HEK293 (cell line): Measurements from ENCODE around the gene CMTM8.

Source experiments
- CTCF ChIA-PET: fragments of 350-600 bp; formaldehyde crosslinking; extraction: SDS; loops from one replicate; lab custom pipeline; 2021; ENCODE audit warnings: antibody characterized with exemption; lab: Yijun Ruan, JAX
- POLR2A ChIA-PET: fragments of 300-600 bp; formaldehyde crosslinking; extraction: SDS; loops from one replicate; lab custom pipeline; 2020; ENCODE audit warnings: antibody characterized with exemption, inconsistent platforms; lab: Yijun Ruan, JAX
- H3K27ac ChIP-seq: fragments of 200-500 bp; sonication (Bioruptor generic); 2 replicates; pipeline ENCODE4 v1.5.1; 2014; ENCODE audit warnings: low read depth, low read length, control low read depth, inconsistent platforms; ENCODE audit errors: extremely low read depth
- H3K36me3 ChIP-seq, 2 experiments: fragments of 200-500 bp in 1 of 2; sonication (Bioruptor generic) in 1 of 2; 1 replicate in 1 of 2; 2 replicates in 1 of 2; pipeline ENCODE4 v1.5.1; 2014 to 2017; ENCODE audit warnings: inconsistent platforms in 2 of 2, low read length in 2 of 2; ENCODE audit not compliant: control insufficient read depth in 2 of 2, insufficient read depth in 1 of 2
- H3K4me1 ChIP-seq: fragments of 200-500 bp; sonication (Bioruptor generic); 2 replicates; pipeline ENCODE4 v1.5.1; 2014; ENCODE audit warnings: mild to moderate bottlenecking, low read length, inconsistent platforms; ENCODE audit not compliant: control insufficient read depth, insufficient read depth
- H3K4me3 ChIP-seq: 2 replicates; pipeline ENCODE4 v1.5.1; 2011; ENCODE audit warnings: low read depth, mild to moderate bottlenecking, control low read depth, low read length, moderate library complexity
- H3K9me3 ChIP-seq: fragments of 200-500 bp; sonication (Bioruptor generic); 2 replicates; pipeline ENCODE4 v1.5.1; 2014; ENCODE audit warnings: low read depth, low read length, inconsistent platforms; ENCODE audit not compliant: control insufficient read depth, insufficient read depth
- HIC1 ChIP-seq: fragments of 450-650 bp; formaldehyde crosslinking; IDR thresholded peaks from 2 replicates; pipeline ENCODE4 v1.5.1; 2016; ENCODE audit warnings: missing biosample characterization, missing genetic modification characterization
- REST ChIP-seq: fragments of 450-650 bp; formaldehyde crosslinking; IDR thresholded peaks from 2 replicates; pipeline ENCODE4 v1.5.1; 2016; ENCODE audit warnings: missing biosample characterization, missing genetic modification characterization
- SP3 ChIP-seq: fragments of 450-650 bp; formaldehyde crosslinking; IDR thresholded peaks from 2 replicates; pipeline ENCODE4 v1.5.1; 2016; ENCODE audit warnings: missing biosample characterization, missing genetic modification characterization
- ZNF175 ChIP-seq: fragments of 450-650 bp; formaldehyde crosslinking; IDR thresholded peaks from 2 replicates; pipeline ENCODE4 v1.5.1; 2016; ENCODE audit warnings: missing biosample characterization, missing genetic modification characterization
- ZNF214 ChIP-seq: fragments of 450-650 bp; formaldehyde crosslinking; IDR thresholded peaks from 2 replicates; pipeline ENCODE4 v1.5.1; 2017; ENCODE audit warnings: missing biosample characterization, mild to moderate bottlenecking, missing genetic modification characterization, borderline replicate concordance
- ZNF26 ChIP-seq: fragments of 450-650 bp; formaldehyde crosslinking; IDR thresholded peaks from 2 replicates; pipeline ENCODE4 v1.5.1; 2016; ENCODE audit warnings: missing biosample characterization, missing genetic modification characterization
- ZNF488 ChIP-seq: fragments of 450-650 bp; formaldehyde crosslinking; IDR thresholded peaks from 2 replicates; pipeline ENCODE4 v1.5.1; 2016; ENCODE audit warnings: missing biosample characterization, missing genetic modification characterization
- ZNF518A ChIP-seq: fragments of 450-650 bp; formaldehyde crosslinking; conservative IDR thresholded peaks from 2 replicates; pipeline ENCODE4 v1.5.1; 2016; ENCODE audit warnings: low read depth, missing biosample characterization, missing genetic modification characterization
- ZNF530 ChIP-seq: fragments of 450-650 bp; formaldehyde crosslinking; IDR thresholded peaks from 2 replicates; pipeline ENCODE4 v1.5.1; 2016; ENCODE audit warnings: low read depth, missing biosample characterization, missing genetic modification characterization

CMTM8 gene

GRCh38 chr3:32278714-32279113 lies 40.2 kb downstream of the CMTM8 start:
- no peaks in the 10 kb centered on the region for H3K36me3 ChIP-seq
- H3K4me1 ChIP-seq = no peaks in the 10 kb centered on the region
- CTCF ChIA-PET = no interaction called here
- no peak overlapping the region for H3K4me3 ChIP-seq
- POLR2A ChIA-PET = no interaction called here
- H3K9me3 ChIP-seq = no peaks in the 10 kb centered on the region
- TF ChIP-seq REST (tag by site-specific recombination) (no peak), ZNF518A (tag by site-specific recombination) (no peak), ZNF488 (tag by site-specific recombination) (no peak)
- no peak overlapping the region for H3K27ac ChIP-seq

GRCh38 chr3:32280262-32280910 lies 41.9 kb downstream of the CMTM8 start:
- TF ChIP-seq SP3 (tag by site-specific recombination) = no peak
- TF ChIP-seq HIC1 (tag by site-specific recombination) = no peak
- no peak for TF ChIP-seq ZNF175 (tag by site-specific recombination)
- no peak for TF ChIP-seq ZNF530
- no peak for TF ChIP-seq ZNF214 (tag by site-specific recombination)
- no peak for TF ChIP-seq ZNF26 (tag by site-specific recombination)
- TF ChIP-seq, all 188 proteins: peak for 0
- H3K9me3 ChIP-seq = no peaks in the 10 kb centered on the region
- H3K4me1 ChIP-seq = no peaks in the 10 kb centered on the region
- CTCF ChIA-PET = no interaction called here
- no peak overlapping the region for H3K4me3 ChIP-seq
- POLR2A ChIA-PET = no interaction called here
- no peaks in the 10 kb centered on the region for H3K36me3 ChIP-seq
- H3K27ac ChIP-seq = no peak overlapping the region
